DMS53 treated with DMSO at 0.1 percent for 48 hours (cell line): ENCODE data around the gene ENKUR.

Experiments used
- DNase-seq: peaks from one replicate; lab custom pipeline; 2025; ENCODE audit not compliant: unreplicated experiment; lab: John Stamatoyannopoulos, UW

ENKUR gene, protein sequence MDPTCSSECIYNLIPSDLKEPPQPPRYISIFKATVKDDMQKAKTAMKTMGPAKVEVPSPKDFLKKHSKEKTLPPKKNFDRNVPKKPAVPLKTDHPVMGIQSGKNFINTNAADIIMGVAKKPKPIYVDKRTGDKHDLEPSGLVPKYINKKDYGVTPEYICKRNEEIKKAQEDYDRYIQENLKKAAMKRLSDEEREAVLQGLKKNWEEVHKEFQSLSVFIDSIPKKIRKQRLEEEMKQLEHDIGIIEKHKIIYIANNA

DNA sequence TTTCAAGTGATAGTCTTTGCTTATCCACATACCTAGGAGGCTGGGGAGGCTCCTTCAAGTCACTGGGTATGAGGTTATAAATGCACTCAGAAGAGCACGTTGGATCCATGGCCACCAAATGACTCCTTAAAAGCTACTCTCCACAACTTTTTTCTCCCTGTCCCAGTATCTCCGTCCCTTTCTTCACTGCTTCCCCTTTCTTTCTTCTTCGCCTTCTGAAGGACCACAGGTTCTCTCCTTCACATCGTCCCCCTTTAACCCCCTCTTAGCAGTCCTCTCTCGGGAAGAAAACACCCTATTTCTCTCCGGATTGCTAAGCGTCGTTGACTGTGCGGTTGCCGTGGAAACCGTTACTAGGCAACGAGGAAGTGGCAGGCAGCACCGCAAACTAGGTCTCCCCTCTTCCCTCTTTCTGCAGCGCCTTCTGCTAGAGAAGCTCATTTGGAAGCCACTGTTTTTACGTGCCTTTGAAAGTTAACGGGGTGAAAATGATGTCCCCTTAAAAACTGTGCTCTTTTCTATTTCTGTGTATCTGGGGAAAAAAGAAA is at the start of gene ENKUR:
Gene ENKUR (minus strand): TSS at position 331 of the 548 bp plus-strand sequence. CDS start 222 bp downstream, at position 109.
- DNase-seq: peak; percentile 94

DNA sequence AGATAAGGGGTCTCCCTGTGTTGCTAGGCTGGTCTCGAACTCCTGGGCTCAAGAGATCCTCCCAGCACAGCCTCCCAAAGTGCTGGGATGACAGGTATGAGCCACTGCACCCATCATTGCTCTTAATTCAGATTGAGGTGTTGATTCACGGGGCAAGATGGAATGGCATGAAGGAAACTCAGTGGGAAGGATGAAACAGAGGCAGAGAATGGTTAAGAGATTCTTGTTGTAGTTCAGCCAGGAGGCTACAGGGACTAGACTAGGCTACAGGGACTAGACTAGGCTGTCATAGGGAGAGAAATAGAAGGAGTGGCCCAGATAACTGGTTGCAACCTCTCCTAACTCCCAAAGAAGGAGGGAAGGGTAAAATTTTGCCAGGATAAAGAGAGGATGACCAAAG is 48.4 kb upstream of the ENKUR start:
- DNase-seq: no peak

DNA sequence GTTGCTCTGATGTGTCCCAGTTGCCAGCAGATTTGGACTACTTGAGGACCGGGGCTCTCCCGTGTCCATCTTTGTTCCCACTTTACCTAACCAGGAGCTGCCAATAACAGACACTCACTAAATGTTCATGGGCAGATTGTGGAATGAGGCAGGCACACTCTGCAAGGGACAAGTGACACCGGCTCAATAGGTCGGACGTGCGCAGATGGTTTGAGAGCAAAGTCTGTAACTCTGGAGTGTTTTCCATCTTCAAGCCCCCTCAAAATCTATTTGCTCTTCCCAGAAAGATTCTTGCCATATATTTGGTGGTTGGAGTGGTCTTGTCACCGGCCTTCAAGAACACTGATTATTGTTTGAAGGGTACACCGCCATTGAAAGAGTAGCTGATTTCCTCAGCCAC is 47.7 kb upstream of the ENKUR start:
- no peak for DNase-seq

DNA sequence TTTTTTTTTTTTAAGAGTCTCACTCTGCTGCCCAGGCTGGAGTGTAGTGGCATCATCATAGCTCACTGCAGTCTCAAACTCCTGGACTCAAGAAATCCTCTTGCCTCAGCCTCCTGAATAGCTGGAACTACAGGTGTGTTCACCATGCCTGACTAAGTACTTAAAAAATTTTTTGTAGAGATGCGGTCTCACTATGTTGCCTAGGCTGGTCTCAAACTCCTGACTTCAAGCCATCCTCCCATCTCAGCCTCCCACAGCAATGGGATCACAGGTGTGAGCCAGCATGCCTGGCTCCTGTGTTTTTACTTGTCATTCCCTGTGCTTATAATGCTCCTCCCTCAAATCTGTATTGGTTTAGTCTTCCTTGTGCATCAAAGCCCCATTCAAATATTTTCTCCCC is 47.2 kb upstream of the ENKUR start:
- no peak for DNase-seq

DNA sequence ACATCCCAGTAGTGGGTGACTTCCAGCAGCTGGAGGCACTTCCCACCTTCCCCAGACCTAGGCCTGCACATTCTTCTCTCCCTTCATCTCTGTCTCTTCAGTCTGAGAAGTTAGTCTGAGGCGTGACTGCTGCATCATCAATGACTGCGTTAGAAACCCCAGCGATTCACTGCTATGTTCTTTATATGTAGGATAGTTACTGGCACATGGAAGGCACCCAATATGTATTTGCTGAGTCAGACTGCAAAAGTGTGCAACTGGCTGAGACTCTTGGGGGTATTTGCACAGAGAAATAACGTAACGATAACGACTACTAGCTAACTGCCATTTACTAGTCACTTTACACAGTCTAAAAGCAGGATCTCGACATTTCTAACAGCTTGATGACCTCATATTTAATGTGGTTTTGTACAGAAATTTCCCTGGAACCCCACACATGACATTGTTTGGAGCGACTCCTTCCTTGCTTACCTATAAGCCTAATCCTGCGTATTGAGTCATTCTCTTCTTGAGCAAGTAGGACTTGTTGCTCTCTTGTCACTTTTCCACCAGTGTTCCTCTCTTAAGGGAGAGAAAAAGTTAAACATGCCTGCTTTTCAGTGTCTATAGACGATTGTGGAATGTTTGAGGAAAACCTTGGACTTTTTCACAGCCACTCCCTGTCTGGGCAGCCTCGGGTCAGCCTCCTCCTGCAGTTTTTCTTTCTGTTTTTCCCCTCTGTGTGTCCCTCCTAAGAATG is 45.9 kb upstream of the ENKUR start:
- no peak for DNase-seq

DNA sequence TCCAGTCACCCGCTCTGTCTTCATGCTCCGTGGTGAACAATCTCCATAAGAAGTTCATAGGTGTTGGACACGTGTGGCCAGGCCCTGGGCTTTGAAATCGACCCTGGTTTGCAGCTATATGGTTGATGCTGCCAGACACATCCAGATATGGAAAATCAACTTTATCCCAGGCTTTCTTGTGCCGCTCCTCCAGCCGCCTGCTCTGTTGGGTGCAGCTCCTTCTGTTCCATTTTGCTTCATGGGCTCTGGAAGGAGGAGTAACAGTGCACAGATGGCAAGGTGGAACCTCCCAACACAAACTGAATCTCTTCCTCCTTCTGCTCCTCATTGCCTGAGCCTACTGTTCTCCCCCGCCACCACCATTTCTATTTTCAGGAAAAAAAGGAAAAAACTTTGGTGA is 45.2 kb upstream of the ENKUR start:
- DNase-seq: no peak

DNA sequence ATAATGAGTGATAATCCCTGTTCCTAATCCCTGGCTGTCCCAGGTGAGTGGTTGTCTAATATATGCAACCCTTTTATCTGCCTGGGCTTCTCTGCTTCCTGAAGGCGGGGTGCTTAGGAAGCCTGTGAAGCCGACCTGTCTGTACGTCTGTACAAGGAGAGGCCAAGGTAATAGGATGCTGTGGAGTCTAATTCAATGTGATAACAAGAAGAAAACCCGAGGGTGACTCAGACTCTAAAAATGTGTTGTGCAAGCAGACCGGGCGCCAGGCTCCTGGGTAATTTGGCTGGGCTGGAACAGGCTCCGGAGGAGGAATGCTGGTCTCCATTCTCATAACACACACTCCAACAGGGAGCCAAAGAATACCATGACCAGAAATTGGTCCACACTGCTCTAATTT is 44.0 kb upstream of the ENKUR start:
- DNase-seq: no peak

DNA sequence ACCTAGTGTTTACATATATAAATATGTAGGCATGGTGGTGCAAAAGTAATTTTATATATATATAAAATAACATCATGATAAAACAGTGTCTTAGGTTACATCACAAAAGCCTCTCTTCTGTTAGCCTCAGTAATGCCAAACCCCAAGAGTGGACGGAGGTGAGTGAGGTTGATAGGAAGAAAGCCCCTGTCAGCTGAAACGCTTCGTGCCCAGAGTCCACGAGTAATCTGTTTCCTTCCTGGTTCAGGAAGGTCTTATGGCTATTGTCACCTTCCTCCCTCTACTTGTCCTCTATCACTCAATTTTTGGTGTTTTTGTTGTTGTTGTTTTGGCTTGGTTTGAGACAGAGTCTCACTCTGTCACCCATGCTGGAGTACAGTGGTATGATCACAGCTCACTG is 41.9 kb upstream of the ENKUR start:
- no peak for DNase-seq

DNA sequence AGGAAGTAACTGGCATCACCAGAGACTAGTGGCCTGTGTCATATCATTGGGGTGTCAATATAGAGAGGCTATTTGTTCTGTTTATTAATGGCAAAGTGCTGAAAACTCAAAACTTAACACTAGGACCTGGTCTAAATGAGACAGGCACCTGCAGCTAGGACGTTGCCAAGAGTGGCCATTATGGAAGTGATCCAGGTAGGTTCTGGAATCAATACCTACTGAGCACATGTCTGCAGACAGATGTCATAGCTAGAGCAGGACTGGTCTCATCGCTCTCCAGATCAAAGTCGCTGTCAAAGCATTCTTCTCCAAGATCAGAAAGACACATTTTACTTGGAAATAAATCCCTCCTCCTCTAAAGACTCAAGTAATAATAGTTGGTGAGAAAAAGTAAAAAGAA is 40.8 kb upstream of the ENKUR start:
- no peak for DNase-seq

DNA sequence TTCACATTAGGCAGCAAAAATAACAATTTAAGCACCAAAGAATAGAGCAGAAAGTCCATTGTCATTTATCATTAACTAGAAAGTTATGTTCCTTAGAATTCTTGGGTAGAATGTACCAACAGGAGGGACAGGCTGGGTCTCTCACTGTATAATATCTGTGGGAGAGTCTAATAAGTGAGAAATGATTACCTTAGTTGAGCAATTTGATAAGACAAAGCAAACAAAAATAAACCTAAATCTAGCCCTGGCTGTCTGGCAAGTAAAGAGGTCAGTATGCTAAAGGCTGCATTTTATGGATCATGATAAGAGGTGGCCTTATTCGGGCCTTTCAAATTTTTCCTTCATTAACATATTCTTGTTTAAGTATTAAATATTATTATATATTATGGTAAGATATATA is 36.1 kb upstream of the ENKUR start:
- DNase-seq: no peak

DNA sequence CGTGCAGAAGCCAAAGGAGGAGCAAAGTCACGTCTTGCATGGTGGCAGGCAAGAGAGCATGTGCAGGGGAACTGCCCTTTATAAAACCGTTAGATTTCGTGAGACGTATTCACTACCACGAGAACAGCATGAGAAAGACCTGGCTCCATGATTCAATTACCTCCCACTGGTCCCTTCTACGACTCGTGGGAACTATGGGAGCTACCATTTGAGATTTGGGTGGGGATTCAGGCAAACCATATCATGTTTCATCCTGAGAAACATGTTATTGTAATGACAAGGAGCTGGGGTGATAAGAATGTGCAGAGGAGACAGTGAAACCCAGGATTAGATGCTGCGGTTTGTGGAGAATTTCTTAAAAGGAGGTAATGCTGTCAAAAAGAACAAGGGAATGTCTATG is 34.4 kb upstream of the ENKUR start:
- no peak for DNase-seq

DNA sequence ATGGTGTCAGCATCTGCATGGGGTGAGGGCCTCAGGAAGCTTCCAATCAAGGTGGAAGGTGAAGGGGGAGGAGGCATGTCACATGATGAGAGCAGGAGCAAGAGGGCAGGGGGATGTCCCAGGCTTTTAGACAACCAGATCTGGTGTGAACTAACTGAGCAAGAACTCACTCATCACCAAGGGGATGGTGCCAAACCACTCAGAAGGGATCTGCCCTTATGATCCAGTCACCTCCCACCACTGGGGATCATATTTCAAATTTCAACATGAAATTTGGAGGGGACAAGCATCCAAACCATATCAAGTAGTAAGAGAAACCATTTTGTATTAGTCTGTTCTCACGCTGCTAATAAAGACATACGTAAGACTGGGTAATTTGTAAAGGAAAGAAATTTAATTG is 34.0 kb upstream of the ENKUR start:
- DNase-seq: no peak

DNA sequence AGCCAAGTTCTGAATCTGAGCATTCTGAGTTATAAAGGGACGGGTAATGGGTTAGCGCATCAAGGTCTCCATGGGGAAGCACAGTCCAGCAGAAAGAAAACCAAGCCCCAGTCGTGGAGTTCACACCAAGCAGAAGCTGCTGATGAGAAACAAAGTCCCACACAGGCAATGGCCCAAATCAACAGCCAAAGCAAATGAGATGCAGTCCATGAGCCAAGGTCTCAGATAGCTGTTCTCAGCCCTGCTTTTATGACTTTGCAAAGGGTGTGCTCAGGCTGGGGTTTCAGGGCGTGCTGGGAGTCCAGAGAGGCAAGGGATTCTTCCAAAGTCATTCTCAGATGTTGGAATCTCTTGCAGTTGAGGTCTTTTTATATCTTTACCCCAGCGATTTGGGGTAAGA is 32.5 kb upstream of the ENKUR start:
- no peak for DNase-seq

DNA sequence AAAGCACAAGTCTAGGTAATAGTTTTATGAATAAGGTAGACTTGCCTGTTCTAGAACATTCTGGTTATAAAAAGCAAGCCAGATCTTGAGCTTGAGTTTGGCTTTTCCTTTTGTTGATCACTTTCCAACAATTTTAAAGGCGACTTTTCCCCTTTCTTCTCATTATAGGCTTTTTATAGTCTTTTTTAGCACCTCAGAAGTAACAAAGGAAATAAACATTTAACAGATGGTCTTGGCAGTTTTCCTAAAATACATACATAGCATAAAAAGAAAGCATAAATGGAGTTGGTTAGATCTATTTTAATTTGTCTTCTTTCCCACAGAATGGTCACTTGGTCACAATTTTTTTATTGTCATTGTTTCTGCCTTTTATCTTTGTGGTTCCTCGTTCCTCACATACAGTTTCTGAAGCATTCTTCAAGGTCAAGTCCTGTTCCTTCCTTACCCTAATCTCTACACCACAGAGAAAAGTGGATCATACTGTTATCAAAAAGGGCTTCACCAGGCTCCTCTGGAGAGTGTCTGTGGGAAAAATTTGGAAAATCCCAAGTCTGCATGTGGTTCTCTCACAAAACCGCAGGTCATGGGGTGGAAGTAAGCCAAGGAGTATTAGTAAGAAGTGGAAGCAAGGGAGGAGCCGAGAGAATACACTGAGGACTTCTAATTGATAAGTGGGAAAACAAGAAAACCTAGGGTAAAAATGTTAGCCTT is 31.8 kb upstream of the ENKUR start:
- no peak for DNase-seq

DNA sequence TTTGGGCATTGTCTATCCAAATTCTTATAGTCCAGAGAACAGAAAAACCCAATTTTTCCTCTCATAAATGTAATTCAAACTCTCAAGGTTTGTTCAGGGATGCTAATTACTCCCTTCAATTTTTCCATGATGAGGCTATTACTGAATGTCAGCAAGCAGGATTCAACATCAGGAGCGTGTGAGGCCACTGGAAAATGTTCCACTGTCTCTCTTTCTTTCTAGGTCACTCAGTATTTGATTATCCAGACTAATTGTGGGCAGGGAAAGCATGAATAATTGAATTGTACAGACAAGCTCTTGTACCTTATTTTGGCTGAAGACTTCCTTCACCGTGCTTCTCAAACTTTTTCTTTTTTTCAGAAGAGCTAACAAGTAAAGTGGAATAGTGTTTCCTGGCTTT is 31.1 kb upstream of the ENKUR start:
- no peak for DNase-seq

DNA sequence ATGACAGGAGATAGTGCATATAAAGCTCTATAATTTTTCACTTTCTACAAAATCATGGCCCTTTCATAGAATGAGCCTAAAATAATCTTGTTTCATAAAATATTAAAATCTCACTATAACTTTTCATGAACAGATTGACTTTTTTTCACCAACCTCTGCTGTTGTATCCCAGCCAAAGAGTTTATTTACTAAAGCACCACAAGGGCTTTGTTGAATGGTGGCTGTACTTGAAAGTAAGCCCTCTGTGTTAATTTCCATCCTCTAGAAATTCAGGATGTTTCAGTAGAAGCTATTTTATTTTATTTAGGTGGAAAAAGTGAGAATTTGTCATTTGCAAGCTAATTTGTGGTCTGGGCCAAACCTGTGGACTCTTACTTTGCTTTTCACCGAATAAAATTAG is 30.7 kb upstream of the ENKUR start:
- no peak for DNase-seq

DNA sequence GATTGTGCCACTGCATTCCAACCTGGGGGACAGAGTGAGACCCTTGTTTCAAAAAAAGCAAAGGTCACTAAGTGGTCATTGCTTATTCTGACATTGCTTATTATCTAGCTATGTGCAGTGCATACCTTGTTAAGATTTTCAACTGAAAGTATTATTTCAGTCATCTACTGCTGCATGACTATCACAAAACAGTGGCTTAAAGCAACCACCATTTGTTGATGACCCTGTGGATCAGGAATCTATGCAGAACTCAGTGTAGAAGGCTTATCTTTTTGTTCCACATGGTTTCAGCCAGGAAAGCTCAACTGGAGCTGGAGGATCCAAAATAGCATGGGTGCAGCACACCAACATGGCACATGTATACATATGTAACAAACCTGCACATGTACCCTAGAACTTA is 23.6 kb upstream of the ENKUR start:
- DNase-seq: no peak

DNA sequence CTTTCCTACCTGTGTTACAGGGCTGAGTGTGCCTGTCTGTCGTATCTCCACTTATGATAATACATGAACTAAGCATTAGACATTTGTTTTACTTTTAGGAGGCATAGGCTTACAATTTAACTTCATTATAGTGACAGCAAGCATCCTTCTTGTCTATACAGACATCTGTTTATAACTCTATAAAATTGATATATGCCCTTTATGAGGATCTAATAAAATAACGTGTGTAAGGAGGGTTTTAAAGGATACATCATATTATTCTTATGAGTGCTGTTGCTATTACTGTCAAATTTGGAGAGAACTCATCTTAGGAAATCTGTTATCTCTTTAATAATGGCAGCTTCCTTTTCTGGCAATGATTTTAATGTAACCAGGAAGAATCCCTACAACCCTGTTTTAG is 22.4 kb upstream of the ENKUR start:
- DNase-seq: no peak

DNA sequence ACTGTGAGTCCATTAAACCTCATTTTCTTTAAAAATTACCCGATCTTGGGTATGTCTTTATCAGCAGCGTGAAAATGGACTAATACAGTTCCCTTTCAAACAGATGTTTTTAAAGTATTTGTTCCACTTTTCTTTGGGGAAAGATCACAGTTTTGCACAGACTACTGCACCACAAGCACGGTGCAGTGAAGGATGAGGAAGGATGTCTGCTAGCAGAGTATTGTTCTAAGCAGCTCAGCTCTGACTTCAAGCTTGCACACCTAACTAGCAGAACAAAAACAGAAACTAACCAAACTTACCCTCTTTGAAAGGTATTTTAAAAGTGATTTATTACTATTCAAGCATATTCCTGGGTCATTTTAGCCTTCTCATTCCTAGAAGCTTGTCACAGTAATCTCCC is 20.4 kb upstream of the ENKUR start:
- DNase-seq: no peak

DNA sequence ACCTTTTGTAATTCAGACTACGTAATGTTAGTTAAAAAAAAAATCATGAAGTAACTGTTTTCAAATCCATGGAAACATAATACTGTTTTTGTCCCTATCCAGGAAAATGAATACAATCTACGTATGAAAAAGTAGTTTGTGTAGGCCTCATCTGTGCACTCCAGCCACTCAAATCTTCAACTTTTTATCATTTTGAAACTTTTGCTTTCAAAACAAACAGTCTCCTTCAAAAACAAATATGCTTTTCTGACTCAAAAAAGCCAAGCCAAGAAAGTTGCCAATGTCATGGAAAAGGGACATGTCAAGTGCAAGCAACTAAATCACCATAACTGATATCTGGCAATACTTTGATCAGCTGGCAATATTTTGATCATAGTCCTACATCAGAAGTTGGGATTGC is 13.6 kb upstream of the ENKUR start:
- DNase-seq: no peak

DNA sequence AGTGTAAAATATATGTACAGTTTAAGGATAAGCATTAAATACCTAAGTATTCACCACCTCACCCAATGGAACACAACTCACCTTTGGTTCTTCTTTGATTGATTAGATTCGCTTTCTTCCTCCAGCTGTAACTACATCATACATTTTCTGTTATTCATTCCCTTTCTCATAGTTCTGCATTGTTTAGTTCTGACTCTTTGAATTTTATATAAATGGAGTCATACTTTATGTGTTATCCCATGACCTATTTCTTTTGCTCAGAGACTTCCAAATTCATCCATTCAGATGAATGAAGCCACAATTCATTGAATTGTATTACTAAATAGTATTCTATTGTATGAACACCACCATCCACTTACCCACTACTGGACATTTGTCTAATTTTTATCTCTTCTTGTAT is 12.8 kb upstream of the ENKUR start:
- no peak for DNase-seq

DNA sequence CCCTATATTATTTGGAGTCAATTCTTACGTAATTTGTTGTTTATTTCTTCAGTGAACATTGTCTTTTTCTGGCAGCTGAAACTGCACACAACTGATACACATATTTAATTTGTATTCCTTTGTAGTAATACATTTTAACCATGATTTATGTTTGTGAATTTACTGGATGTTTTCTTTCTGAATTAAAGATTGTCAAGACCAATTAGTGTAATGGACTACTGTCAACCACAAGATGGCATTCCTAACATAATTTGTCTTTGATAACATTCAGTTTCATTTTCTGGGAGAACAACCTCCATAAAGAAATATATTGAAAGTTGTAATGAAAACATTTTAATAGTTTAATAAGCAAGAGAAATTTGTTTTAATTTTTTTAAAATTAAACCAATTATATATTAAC is 10.5 kb upstream of the ENKUR start:
- no peak for DNase-seq
